H1 (cell line): ENCODE results near the gene OTUD1. TPM values are rescaled to one million over a fixed set of nuclear protein-coding genes. Genes with fewer than 3 reads are reported as not detected.

ENCODE experiments used
- CTCF ChIA-PET: fragments of 300-600 bp; sonication (Branson Sonifier 250); formaldehyde crosslinking; loops from one replicate; lab custom pipeline; 2021; ENCODE audit not compliant: partially characterized antibody; lab: Charles Lee
- POLR2A ChIA-PET: fragments of 300-600 bp; sonication (Branson Sonifier 250); formaldehyde crosslinking; loops from one replicate; lab custom pipeline; 2021; ENCODE audit warnings: inconsistent platforms; ENCODE audit not compliant: partially characterized antibody; lab: Charles Lee
- DNase-seq, 2 experiments: peaks; one replicate each; pipeline versions ENCODE4 v3.0.0 to v3.0.0-alpha.2; 2010 to 2022; ENCODE audit warnings: low spot score in 2 of 2, low read depth in 1 of 2, mixed read lengths in 1 of 2
- FAIRE-seq: peaks from 2 replicates; lab custom pipeline; 2011; peaks lifted over from hg19 to GRCh38; lab: Jason Lieb, UNC
- H2AFZ ChIP-seq: 2 replicates; pipeline ENCODE4 v1.8.1; 2012; ENCODE audit warnings: low read length, inconsistent platforms
- H2AK5ac ChIP-seq: 2 replicates; pipeline ENCODE4 v1.6.1; 2013; ENCODE audit warnings: low read depth, low read length
- H2BK120ac ChIP-seq: replicated peaks from 2 replicates; pipeline ENCODE3; 2013; ENCODE audit warnings: low read depth, low read length, inconsistent platforms
- H2BK12ac ChIP-seq: 2 replicates; pipeline ENCODE4 v1.6.1; 2013; ENCODE audit warnings: low read depth, low read length
- H2BK15ac ChIP-seq: 2 replicates; pipeline ENCODE4 v1.6.1; 2013; ENCODE audit warnings: low read length
- H2BK20ac ChIP-seq: 2 replicates; pipeline ENCODE4 v1.6.1; 2013; ENCODE audit warnings: low read length
- H2BK5ac ChIP-seq: 2 replicates; pipeline ENCODE4 v1.6.1; 2013; ENCODE audit warnings: low read depth, low read length
- H3K14ac ChIP-seq: 2 replicates; pipeline ENCODE4 v1.6.1; 2013; ENCODE audit warnings: inconsistent platforms; ENCODE audit not compliant: insufficient read length
- H3K18ac ChIP-seq: 2 replicates; pipeline ENCODE4 v1.6.1; 2013; ENCODE audit warnings: low read length; ENCODE audit errors: extremely low read depth
- H3K23ac ChIP-seq: 2 replicates; pipeline ENCODE4 v1.6.1; 2013; ENCODE audit warnings: inconsistent platforms; ENCODE audit not compliant: insufficient read length
- H3K23me2 ChIP-seq: 2 replicates; pipeline ENCODE4 v1.6.1; 2013; ENCODE audit warnings: low read depth, low read length
- H3K27ac ChIP-seq: 2 replicates; pipeline ENCODE4 v1.6.1; 2011; ENCODE audit warnings: low read depth, low read length, inconsistent platforms
- H3K27me3 ChIP-seq, 4 experiments: replicated peaks in 1 of 4; 1 replicate in 1 of 4; 2 replicates in 3 of 4; pipeline versions ENCODE4 v1.6.1 to v1.8.1; 2011 to 2013; ENCODE audit warnings: low read length in 3 of 4, mild to moderate bottlenecking in 3 of 4, inconsistent platforms in 2 of 4, mixed read lengths in 2 of 4, moderate library complexity in 1 of 4; ENCODE audit not compliant: control insufficient read depth in 3 of 4, insufficient read depth in 3 of 4; ENCODE audit errors: extremely low read depth in 1 of 4
- H3K36me3 ChIP-seq, 4 experiments: 2 replicates each; pipeline versions ENCODE4 v1.6.1 to v1.8.1; 2011 to 2013; ENCODE audit warnings: mild to moderate bottlenecking in 4 of 4, low read length in 3 of 4, moderate library complexity in 2 of 4, control low read depth in 1 of 4, inconsistent platforms in 1 of 4; ENCODE audit not compliant: insufficient read depth in 4 of 4, control insufficient read depth in 2 of 4
- H3K4ac ChIP-seq: replicated peaks from 2 replicates; pipeline ENCODE3; 2013; ENCODE audit warnings: low read length, low read depth, mixed read lengths, inconsistent platforms; ENCODE audit not compliant: insufficient read length
- H3K4me1 ChIP-seq, 4 experiments: replicated peaks in 1 of 4; 1 replicate in 1 of 4; 2 replicates in 3 of 4; pipeline versions ENCODE4 v1.6.1 to v1.8.1; 2011 to 2013; ENCODE audit warnings: low read length in 3 of 4, inconsistent platforms in 2 of 4, mixed read lengths in 1 of 4; ENCODE audit not compliant: insufficient read depth in 4 of 4, control insufficient read depth in 3 of 4
- H3K4me2 ChIP-seq, 2 experiments: 2 replicates each; pipeline versions ENCODE4 v1.6.1 to v1.8.1; 2011 to 2013; ENCODE audit warnings: low read depth in 2 of 2, low read length in 2 of 2, control low read depth in 1 of 2, inconsistent platforms in 1 of 2, mild to moderate bottlenecking in 1 of 2; ENCODE audit not compliant: insufficient read depth in 1 of 2
- H3K4me3 ChIP-seq, 4 experiments: fragments of 200-600, 300-600 bp in 1 of 4; sonication (generic), shearing (Covaris generic), sonication (Bioruptor Twin) in 1 of 4; 2 replicates each; pipeline versions ENCODE4 v1.5.1 to v1.8.1; 2011 to 2016; ENCODE audit warnings: low read length in 4 of 4, low read depth in 3 of 4, control low read depth in 2 of 4, inconsistent platforms in 2 of 4, mild to moderate bottlenecking in 2 of 4, mixed read lengths in 1 of 4, moderate library complexity in 1 of 4; ENCODE audit not compliant: insufficient read depth in 2 of 4; ENCODE audit errors: extremely low read depth in 1 of 4
- H3K56ac ChIP-seq: replicated peaks from 2 replicates; pipeline ENCODE3; 2013; ENCODE audit warnings: low read depth, mild to moderate bottlenecking, mixed read lengths, low read length, inconsistent platforms; ENCODE audit not compliant: insufficient read length
- H3K79me1 ChIP-seq: 2 replicates; pipeline ENCODE4 v1.6.1; 2013; ENCODE audit warnings: low read depth, low read length, control low read depth
- H3K79me2 ChIP-seq, 2 experiments: 2 replicates each; pipeline versions ENCODE4 v1.6.1 to v1.8.1; 2012 to 2013; ENCODE audit warnings: low read length in 2 of 2, mild to moderate bottlenecking in 2 of 2, inconsistent platforms in 1 of 2; ENCODE audit not compliant: insufficient read depth in 2 of 2, control insufficient read depth in 1 of 2
- H3K9ac ChIP-seq, 4 experiments: replicated peaks in 1 of 4; 1 replicate in 1 of 4; 2 replicates in 3 of 4; pipeline versions ENCODE4 v1.6.1 to v1.8.1; 2011 to 2013; ENCODE audit warnings: low read depth in 3 of 4, low read length in 3 of 4, control low read depth in 2 of 4, mild to moderate bottlenecking in 2 of 4, moderate library complexity in 2 of 4, inconsistent platforms in 1 of 4; ENCODE audit errors: extremely low read depth in 1 of 4
- H3K9me3 ChIP-seq, 2 experiments: 2 replicates each; pipeline versions ENCODE4 v1.6.1 to v1.8.1; 2012 to 2013; ENCODE audit warnings: mild to moderate bottlenecking in 2 of 2, moderate library complexity in 2 of 2, control low read depth in 1 of 2, inconsistent platforms in 1 of 2, low read depth in 1 of 2, low read length in 1 of 2, mixed read lengths in 1 of 2; ENCODE audit not compliant: insufficient read depth in 2 of 2
- H4K20me1 ChIP-seq, 2 experiments: replicated peaks in 1 of 2; 2 replicates each; pipeline versions ENCODE3 to v1.8.1; 2011 to 2013; ENCODE audit warnings: inconsistent platforms in 2 of 2, low read length in 2 of 2, mild to moderate bottlenecking in 1 of 2; ENCODE audit not compliant: insufficient read depth in 2 of 2, control insufficient read depth in 1 of 2
- H4K5ac ChIP-seq: 2 replicates; pipeline ENCODE4 v1.6.1; 2013; ENCODE audit warnings: low read length, low read depth, mixed read lengths, inconsistent platforms; ENCODE audit not compliant: insufficient read length
- H4K8ac ChIP-seq: 2 replicates; pipeline ENCODE4 v1.8.0; 2013; ENCODE audit warnings: mild to moderate bottlenecking, moderate library complexity, low read length, inconsistent platforms; ENCODE audit not compliant: insufficient read depth; ENCODE audit errors: extremely low read depth
- H4K91ac ChIP-seq: replicated peaks from 2 replicates; pipeline ENCODE3; 2013; ENCODE audit warnings: low read length, mixed read lengths, inconsistent platforms; ENCODE audit not compliant: insufficient read length
- BACH1 ChIP-seq: IDR thresholded peaks from 2 replicates; pipeline ENCODE4 v1.6.1; 2012; ENCODE audit warnings: low read length, improper control_type of control experiment
- MAFK ChIP-seq: IDR thresholded peaks from 2 replicates; pipeline ENCODE4 v1.6.1; 2012; ENCODE audit warnings: low read depth, mild to moderate bottlenecking, improper control_type of control experiment, low read length
- NRF1 ChIP-seq: IDR thresholded peaks from 2 replicates; pipeline ENCODE4 v1.6.1; 2011; ENCODE audit warnings: mild to moderate bottlenecking, low read depth, low read length, improper control_type of control experiment
- SP2 ChIP-seq: IDR thresholded peaks from 2 replicates; pipeline ENCODE4 v1.6.1; 2012; ENCODE audit warnings: mild to moderate bottlenecking, low read length, inconsistent platforms
- SRF ChIP-seq: IDR thresholded peaks from 2 replicates; pipeline ENCODE4 v1.6.1; 2011; ENCODE audit warnings: mild to moderate bottlenecking, low read depth, low read length, moderate library complexity
- TEAD4 ChIP-seq: IDR thresholded peaks from 2 replicates; pipeline ENCODE4 v1.6.1; 2012; ENCODE audit warnings: low read depth, low read length, inconsistent platforms, mixed read lengths
- WGBS, 2 experiments: shearing (Covaris generic) in 1 of 2; methylation state at CpG; one replicate each; pipeline versions ENCODE4 v1.1.6 to v1.1.7; 2013 to 2015; ENCODE audit warnings: low lambda C conversion rate in 2 of 2, mixed read lengths in 2 of 2, inconsistent platforms in 1 of 2, low coverage in 1 of 2, missing lambda C conversion rate in 1 of 2; ENCODE audit not compliant: insufficient replicate concordance in 2 of 2, insufficient coverage in 1 of 2, insufficient read length in 1 of 2; ENCODE audit errors: extremely low coverage in 1 of 2, missing lambda C conversion rate in 1 of 2; 5-methylcytosine and 5-hydroxymethylcytosine counted together
- polyA plus RNA-seq, 7 experiments: library from polyadenylated mRNA; depleted of rRNA in 3 of 7; stranded (reverse) in 5 of 7; unstranded in 2 of 7; fragments of >200 nt in 5 of 7; fragments of 200-250 nt in 2 of 7; gene quantifications; 1 replicate in 5 of 7; 2 replicates in 1 of 7; 4 replicates in 1 of 7; pipeline versions ENCODE4 v1.2.1 to v1.2.3, GENCODE V29; 2011 to 2013; ENCODE audit warnings: missing spikeins in 2 of 7, mixed read lengths in 2 of 7
- total RNA-seq: library from RNA; stranded (reverse); fragmentation: NEBNext Ultra II Directional; extraction: Animal tissue kit (Norgen Biotek cat#: 25700); gene quantifications from 2 replicates; pipeline ENCODE4 v1.2.1, GENCODE V29; 2021

The OTUD1 gene
- total and polyA plus RNA-seq, 2 of the 8 experiments (the other 6 are each of a cell fraction or from before 2014, with no cell fraction given), result 1.3 to 7.1 TPM

- Histone ChIP-seq H3K4me2 (no peak overlapping the region), H3K27me3 (no peaks in the 10 kb centered on the region), H3K9ac (no peak overlapping the region), H2AK5ac (no peak overlapping the region), H4K5ac (no peak overlapping the region), H2BK5ac (no peak overlapping the region), H2AFZ (no peak overlapping the region), H3K4me3 (no peak overlapping the region), H3K18ac (no peak overlapping the region), H3K14ac (no peak overlapping the region), H4K8ac (no peak overlapping the region), H3K9me3 (no peaks in the 10 kb centered on the region), H2BK12ac (no peak overlapping the region), H2BK15ac (no peak overlapping the region), H3K79me2 (no peaks in the 10 kb centered on the region), H3K23ac (no peak overlapping the region), H3K36me3 (no peaks in the 10 kb centered on the region), H3K4ac (no peak overlapping the region), H3K56ac (no peak overlapping the region), H3K79me1 (no peaks in the 10 kb centered on the region), H2BK120ac (no peak overlapping the region), H3K23me2 (no peaks in the 10 kb centered on the region), H3K4me1 (peaks cover 0 to 3% (median 2%) of the 10 kb centered on the region in 4 experiments; a peak in 3 of 7 replicates), H4K91ac (no peak overlapping the region), H3K27ac (no peak overlapping the region), H4K20me1 (no peaks in the 10 kb centered on the region), H2BK20ac (no peak overlapping the region)
- DNase-seq, result no peak
- WGBS, 2 experiments, result 88% methylated on average over 3 of the region's 3 CpGs; no CpG with 5 or more reads in 1 of the 2 experiments
- TF ChIP-seq TEAD4, result no peak
- no peak for TF ChIP-seq SP2
- no peak for TF ChIP-seq MAFK
- no peak for TF ChIP-seq BACH1
- TF ChIP-seq NRF1, result no peak
- no peak for TF ChIP-seq SRF
- CTCF ChIA-PET, result interaction anchor here (2.6 kb wide), 1 partner anchor 10 kb away, joined by 7 read pairs; no protein-coding TSS in a partner anchor
- POLR2A ChIA-PET, result no interaction called here
- no peak for FAIRE-seq
These were observed 33.3 kb upstream of the OTUD1 start for GRCh38 chr10:23405540-23405939.
